ENCODE measurements around the gene PRAMEF8.
"Not testable (repeated sequence)": the region's sequence is repeated elsewhere in the genome, so short reads cannot be mapped to it uniquely, and the experiment has no call there.

Gene PRAMEF8

GRCh38 chr1:13285037-13285436 lies at the start of gene PRAMEF8:
TSS of gene PRAMEF8 (minus strand) at chr1:13285137. CDS start at chr1:13284091, 1,046 bp downstream.
- not testable (repeated sequence) for DNase-seq

GRCh38 chr1:13315281-13315680 lies 30.3 kb upstream of the PRAMEF8 start, which contains the start of gene PRAMEF15:
TSS of gene PRAMEF15 (plus strand) at chr1:13315581. CDS start at chr1:13318408, 2,827 bp downstream.
- not testable (repeated sequence) for DNase-seq

DNA sequence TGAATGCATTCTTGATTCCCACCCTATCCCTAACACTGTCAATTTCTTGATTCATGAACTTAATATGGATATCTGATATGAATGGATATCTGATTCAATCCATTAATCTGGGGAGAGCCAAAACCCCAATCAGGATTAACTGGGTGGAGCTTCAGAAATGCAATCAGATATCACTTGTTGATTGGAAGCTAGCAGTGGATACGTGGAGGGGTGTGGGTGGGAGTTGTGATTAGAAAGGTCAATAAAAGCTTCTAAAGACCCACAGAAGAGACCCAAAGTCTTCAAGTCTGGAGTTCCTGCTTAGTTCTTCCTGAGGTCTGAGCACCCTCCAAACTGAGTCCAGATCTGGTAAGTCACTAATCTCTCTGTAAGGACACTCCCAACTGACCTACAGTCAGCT lies 18.3 kb upstream of the PRAMEF8 start, which contains the start of gene PRAMEF33:
PRAMEF33 (plus strand) TSS at position 301 of the 400 bp plus-strand sequence. CDS start 2,416 bp downstream, outside the sequence.
- not testable (repeated sequence) for DNase-seq

GRCh38 chr1:13302197-13302596 lies 17.3 kb upstream of the PRAMEF8 start:
- DNase-seq: not testable (repeated sequence)

DNA sequence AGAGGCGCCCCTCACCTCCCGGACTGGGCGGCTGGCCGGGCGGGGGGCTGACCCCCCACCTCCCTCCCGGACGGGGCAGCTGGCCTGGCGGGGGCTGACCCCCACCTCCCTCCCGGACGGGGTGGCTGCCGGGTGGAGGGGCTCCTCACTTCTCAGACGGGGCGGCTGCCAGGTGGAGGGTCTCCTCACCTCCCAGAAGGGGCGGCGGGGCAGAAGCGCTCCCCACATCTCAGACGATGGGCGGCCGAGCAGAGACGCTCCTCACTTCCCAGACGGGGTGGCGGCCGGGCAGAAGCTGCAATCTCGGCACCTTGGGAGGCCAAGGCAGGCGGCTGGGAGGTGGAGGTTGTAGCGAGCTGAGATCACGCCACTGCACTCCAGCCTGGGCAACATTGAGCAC lies 13.8 kb upstream of the PRAMEF8 start:
- DNase-seq: not testable (repeated sequence)

DNA sequence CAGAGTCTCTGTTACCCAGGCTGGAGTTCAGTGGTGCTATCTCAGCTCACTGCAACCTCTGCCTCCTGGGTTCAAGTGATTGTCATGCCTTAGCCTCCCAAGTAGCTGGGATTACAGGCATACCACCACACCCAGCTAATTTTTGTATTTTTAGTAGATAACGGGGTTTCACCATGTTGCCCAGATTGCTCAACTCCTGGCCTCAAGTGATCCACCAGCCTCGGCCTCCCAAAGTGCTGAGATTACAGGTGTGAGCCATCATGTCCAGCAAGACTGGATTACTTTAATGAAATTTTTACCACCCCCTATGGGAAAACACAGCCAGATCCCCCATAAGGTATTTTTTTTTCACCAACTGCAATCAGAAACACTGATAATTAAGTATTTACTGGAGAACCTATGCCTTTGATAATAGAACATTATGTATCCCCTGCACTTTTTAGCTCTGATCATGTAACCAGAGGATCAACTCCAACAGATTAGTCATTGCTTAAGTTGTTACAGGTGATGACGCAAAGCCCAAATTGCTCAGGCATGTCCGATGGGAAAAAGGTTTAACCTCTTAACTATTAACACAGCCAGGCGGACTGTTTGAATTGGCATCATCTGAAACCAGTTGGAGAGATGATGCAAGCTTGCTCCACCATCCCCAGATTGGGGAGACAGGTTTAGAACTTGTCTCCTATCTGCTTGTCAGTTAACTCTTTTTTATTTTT lies 12.4 kb upstream of the PRAMEF8 start:
- not testable (repeated sequence) for DNase-seq

GRCh38 chr1:13289030-13289429 lies 4.1 kb upstream of the PRAMEF8 start:
- not testable (repeated sequence) for DNase-seq

DNA sequence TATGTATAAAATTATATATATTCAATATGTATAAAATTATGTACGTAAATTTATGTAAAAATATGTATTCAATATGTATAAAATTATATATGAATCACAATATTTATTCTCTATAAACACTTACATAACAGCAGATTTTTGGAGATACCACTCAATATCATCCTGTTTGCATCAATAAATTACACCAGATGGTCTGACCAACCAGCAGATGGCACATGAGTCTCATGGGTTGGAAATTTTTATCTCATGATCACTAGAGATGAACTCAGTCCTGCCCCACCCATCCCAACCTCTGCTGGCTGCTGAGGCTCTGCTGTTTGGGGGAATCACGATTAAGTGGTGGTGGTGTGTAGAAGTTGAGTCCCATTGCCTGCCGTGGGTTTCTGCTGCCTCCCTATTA lies 5.3 kb downstream of the PRAMEF8 start:
- not testable (repeated sequence) for DNase-seq

GRCh38 chr1:13277016-13277415 lies 7.9 kb downstream of the PRAMEF8 start:
- not testable (repeated sequence) for DNase-seq

GRCh38 chr1:13265124-13265523 lies 19.8 kb downstream of the PRAMEF8 start:
- not testable (repeated sequence) for DNase-seq

GRCh38 chr1:13253898-13254297 lies 31.0 kb downstream of the PRAMEF8 start, which contains the start of gene PRAMEF5:
TSS of gene PRAMEF5 (plus strand) at chr1:13254198. CDS start at chr1:13259269, 5,071 bp downstream.
- DNase-seq: not testable (repeated sequence)

DNA sequence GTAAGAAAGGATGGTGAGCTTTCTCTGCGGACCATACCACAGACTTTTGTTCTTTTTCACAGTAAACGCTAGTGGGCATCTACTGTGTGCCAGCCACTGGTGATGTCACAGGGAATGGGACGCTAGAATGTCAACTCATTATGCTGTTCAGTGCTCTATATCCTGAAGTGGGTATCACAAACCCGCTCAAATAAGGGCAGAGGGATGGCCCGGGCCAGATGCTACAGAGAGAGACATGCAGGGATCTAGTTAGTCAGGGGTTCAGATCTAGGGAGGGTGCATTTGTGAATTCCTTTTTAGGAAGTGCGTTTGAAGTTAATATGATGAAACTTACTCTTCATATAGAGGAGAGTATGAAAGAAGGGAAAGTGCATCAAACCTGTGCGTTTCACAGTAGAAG lies 37.8 kb downstream of the PRAMEF8 start:
- DNase-seq: not testable (repeated sequence)

DNA sequence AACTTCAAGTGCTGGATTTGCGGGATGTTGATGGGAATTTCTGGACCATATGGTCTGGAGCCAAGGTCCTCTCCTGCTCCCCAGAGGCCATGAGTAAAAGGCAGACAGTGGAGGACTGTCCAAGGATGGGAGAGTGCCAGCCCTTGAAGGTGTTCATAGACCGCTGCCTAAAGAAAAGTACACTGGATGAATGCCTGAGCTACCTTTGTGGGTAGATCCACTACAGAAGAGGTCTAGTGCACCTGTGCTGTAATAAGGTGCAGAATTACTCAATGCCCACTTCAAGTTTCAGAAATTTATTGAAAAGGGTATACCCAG lies 38.4 kb downstream of the PRAMEF8 start:
- DNase-seq: not testable (repeated sequence)

GRCh38 chr1:13245841-13246553 lies 38.9 kb downstream of the PRAMEF8 start:
- DNase-seq: not testable (repeated sequence)

DNA sequence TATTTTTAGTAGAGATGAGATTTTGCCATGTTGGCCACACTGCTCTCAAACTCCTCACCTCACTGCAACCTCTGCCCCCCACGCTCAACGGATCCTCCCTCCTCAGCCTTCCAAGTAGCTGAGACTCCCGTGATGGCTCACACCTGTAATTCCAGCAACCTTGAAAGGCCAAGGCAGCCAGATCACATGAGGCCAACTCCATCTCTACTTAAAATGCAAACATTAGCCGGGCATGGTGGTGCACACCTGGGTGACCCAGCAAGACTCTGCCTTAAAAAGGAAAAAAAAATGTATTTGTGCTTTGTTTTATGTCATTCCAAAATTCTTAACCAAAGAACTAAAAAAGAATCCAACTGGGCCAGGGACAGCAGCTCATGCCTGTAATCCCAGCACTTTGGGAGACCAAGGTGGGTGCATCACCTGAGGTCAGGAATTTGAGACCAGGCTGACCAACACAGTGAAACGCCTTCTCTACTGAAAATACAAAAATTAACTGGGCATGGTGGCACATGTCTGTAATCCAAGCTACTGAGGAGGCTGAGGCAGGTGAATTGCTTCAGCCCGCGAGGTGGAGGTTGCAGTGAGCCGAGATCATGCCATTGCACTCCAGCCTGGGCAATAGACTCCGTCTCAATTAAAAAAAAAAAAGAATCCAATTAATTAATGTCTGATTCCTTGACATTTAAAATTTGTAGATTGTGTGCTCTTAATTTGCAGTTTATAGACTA lies 41.2 kb downstream of the PRAMEF8 start:
- not testable (repeated sequence) for DNase-seq

GRCh38 chr1:13239633-13240032 lies 45.3 kb downstream of the PRAMEF8 start:
- not testable (repeated sequence) for DNase-seq

DNA sequence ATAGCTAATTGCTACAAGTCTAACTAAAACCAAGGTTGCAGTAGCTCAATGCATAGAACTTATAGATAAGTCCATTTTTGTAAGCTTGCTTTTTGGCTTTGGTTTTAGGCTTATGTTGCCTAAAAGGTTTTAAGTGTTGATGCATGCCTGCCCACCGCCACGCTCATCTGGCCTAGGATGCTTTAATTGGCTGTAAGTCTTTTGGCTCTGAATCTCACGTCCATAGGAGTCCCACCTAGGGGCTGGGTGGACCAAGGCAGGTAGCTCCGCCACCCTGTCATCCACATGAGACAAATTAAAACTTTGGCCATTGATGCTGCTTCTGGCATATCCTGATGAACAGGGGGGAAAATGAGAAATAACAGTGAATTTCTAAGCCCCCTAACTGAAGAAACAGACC lies 47.4 kb downstream of the PRAMEF8 start:
- not testable (repeated sequence) for DNase-seq

- DNase-seq: not testable (repeated sequence)
Observed at GRCh38 chr1:13234057-13234456, 50.9 kb downstream of the PRAMEF8 start.

DNA sequence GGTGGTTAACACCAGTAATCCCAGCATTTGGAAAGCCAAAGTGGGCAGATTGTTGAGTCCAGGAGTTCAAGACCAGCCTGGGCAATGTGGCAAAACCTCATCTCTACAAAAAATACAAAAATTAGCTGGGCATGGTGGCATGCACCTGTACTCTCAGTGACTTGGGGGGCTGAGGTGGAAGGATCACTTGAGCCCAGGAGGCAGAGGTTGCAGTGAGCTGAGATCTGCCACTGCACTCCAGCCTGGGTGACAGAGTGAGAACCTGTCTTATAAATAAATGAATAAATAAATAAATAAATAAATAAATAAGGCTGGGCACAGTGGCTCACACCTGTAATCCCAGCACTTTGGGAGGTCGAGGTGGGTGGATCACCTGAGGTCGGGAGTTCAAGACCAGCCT lies 52.9 kb downstream of the PRAMEF8 start:
- not testable (repeated sequence) for DNase-seq

All from activated CD8-positive, alpha-beta memory T cell treated with anti-CD3 and anti-CD28 coated beads, Interleukin-2, amount 50 U/mL, for 4 hours (primary cell).